Naive thymus-derived CD8-positive, alpha-beta T cell (primary cell): ENCODE results near the gene CCDC144A. TPM values are rescaled to one million over a fixed set of nuclear protein-coding genes. Genes with fewer than 3 reads are reported as not detected.
"Not testable (repeated sequence)": the region's sequence is repeated elsewhere in the genome, so short reads cannot be mapped to it uniquely, and the experiment has no call there.

Source experiments
- ATAC-seq, 2 donors: fragments of 150-1000 bp; cut with Tn5 transposase in 1 of 2; sonication (Bioruptor Pico), chemical (Tn5 transposase) in 1 of 2; 1 replicate in 1 of 2; 2 replicates in 1 of 2; pipeline ENCODE4 v1.10.0; 2021; ENCODE audit warnings: mild to moderate bottlenecking in 2 of 2, moderate library complexity in 2 of 2
- POLR2A ChIA-PET: fragments of 350-600 bp; sonication (Branson Sonifier 250); formaldehyde crosslinking; loops from one replicate; lab custom pipeline; 2021; ENCODE audit warnings: antibody characterized with exemption; lab: Charles Lee
- DNase-seq, 10 donors: peaks; one replicate each; pipeline versions ENCODE4 v3.0.0 to v3.0.0-alpha.2; 2020 to 2022
- H3K27ac Mint-ChIP-seq, 10 donors: one replicate each; pipeline ENCODE4 v1.8.0; 2020 to 2022; ENCODE audit warnings: mild to moderate bottlenecking in 10 of 10, mixed read lengths in 10 of 10, moderate library complexity in 4 of 10, inconsistent platforms in 1 of 10
- H3K27me3 Mint-ChIP-seq, 5 donors: one replicate each; pipeline ENCODE4 v1.8.0; 2021 to 2022; ENCODE audit warnings: mixed read lengths in 5 of 5
- H3K36me3 Mint-ChIP-seq, 3 donors: one replicate each; pipeline ENCODE4 v1.8.0; 2020 to 2022; ENCODE audit warnings: mixed read lengths in 3 of 3, mild to moderate bottlenecking in 2 of 3, inconsistent platforms in 1 of 3
- H3K4me1 Mint-ChIP-seq, 4 donors: one replicate each; pipeline ENCODE4 v1.8.0; 2021 to 2022; ENCODE audit warnings: mixed read lengths in 4 of 4
- H3K4me3 Mint-ChIP-seq, 10 donors: one replicate each; pipeline ENCODE4 v1.8.0; 2020 to 2022; ENCODE audit warnings: mild to moderate bottlenecking in 10 of 10, mixed read lengths in 10 of 10, moderate library complexity in 6 of 10, inconsistent platforms in 1 of 10
- H3K9me3 Mint-ChIP-seq, 9 donors: one replicate each; pipeline ENCODE4 v1.8.0; 2020 to 2022; ENCODE audit warnings: mixed read lengths in 9 of 9, mild to moderate bottlenecking in 3 of 9, inconsistent platforms in 1 of 9, moderate library complexity in 1 of 9
- polyA plus RNA-seq, 3 donors: library from polyadenylated mRNA; unstranded; fragments of 300-500 nt; fragmentation: Illumina TruSeq; gene quantifications; one replicate each; pipeline ENCODE4 v1.2.3, GENCODE V29; 2021
- total RNA-seq, 8 experiments: library from RNA in 2 of 8; stranded (reverse) in 2 of 8; gene quantifications; one replicate each; pipeline ENCODE4 v1.2.3 and lab custom pipeline; 2021 to 2026

CCDC144A gene, protein sequence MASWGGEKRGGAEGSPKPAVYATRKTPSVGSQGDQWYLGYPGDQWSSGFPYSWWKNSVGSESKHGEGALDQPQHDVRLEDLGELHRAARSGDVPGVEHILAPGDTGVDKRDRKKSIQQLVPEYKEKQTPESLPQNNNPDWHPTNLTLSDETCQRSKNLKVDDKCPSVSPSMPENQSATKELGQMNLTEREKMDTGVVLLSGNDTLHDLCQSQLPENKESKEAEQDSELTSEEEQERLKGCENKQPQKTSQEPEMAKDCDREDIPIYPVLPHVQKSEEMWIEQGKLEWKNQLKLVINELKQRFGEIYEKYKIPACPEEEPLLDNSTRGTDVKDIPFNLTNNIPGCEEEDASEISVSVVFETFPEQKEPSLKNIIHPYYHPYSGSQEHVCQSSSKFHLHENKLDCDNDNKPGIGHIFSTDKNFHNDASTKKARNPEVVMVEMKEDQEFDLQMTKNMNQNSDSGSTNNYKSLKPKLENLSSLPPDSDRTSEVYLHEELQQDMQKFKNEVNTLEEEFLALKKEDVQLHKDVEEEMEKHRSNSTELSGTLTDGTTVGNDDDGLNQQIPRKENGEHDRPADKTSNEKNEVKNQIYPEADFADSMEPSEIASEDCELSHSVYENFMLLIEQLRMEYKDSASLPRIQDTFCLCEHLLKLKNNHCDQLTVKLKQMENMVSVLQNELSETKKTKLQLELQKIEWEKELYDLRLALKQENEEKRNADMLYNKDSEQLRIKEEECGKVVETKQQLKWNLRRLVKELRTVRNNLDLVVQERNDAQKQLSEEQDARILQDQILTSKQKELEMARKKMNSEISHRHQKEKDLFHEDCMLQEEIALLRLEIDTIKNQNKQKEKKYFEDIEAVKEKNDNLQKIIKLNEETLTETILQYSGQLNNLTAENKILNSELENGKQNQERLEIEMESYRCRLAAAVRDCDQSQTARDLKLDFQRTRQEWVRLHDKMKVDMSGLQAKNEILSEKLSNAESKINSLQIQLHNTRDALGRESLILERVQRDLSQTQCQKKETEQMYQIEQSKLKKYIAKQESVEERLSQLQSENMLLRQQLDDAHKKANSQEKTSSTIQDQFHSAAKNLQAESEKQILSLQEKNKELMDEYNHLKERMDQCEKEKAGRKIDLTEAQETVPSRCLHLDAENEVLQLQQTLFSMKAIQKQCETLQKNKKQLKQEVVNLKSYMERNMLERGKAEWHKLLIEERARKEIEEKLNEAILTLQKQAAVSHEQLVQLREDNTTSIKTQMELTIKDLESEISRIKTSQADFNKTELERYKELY (N-terminal part only)
- 1 to 10 TPM; 2.5 to 3.7 TPM for total RNA-seq
- 1 to 10 TPM in 1 of 3 donors, under 1 TPM in 2; 0.42 to 1.5 (median 0.84) TPM for polyA plus RNA-seq
- 0 to 12.7 (median 2.1) reads per million in 6 experiments for total RNA-seq (lab: John Stamatoyannopoulos, UW)

DNA sequence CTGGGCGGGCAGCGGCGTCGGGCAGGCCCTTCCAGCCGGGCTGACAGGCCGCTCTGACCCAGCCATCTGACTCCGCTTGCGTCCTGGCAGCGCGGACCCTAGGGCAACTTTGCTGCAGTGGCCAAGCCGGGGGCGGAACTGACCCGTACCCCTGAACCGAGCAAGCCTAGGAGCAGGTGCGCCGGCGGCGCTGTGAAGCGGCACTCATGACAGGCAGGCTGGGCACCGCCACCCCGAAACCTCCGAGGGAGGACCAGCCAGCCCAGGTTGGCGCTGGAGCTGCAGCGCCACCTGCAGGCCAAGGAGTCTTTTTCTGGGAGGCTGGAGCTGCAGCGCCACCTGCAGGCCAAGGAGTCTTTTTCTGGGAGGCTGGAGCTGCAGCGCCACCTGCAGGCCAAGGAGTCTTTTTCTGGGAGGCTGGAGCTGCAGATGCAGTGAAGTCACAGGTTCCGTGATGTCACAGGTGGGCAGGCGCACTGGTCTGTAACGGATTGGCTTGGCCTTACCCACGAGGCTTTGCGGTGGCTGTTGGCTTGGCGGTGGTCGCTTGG, at the start of gene CCDC144A:
CCDC144A (plus strand) TSS at position 511 of the 551 bp plus-strand sequence. CDS start 160 bp downstream, outside the sequence.
- Mint-ChIP-seq H3K4me3 (peak within 1 kb of the TSS in 2 of 10 donors; percentile 10 to 71), H3K27ac (peak within 1 kb of the TSS in 3 of 10 donors; percentile 11 to 68 (median 40))
- H3K4me1 Mint-ChIP-seq, POLR2A ChIA-PET, H3K36me3 Mint-ChIP-seq, H3K9me3 Mint-ChIP-seq, H3K27me3 Mint-ChIP-seq: not testable (repeated sequence)
- DNase-seq (peak in 9 of 10 donors; percentile 23 to 73 (median 42)), ATAC-seq (peak; percentile 54 to 75)

GRCh38 chr17:16649585-16649984, 40.5 kb upstream of the CCDC144A start:
- POLR2A ChIA-PET, result no interaction called here

GRCh38 chr17:16652252-16652651, 37.8 kb upstream of the CCDC144A start:
- POLR2A ChIA-PET, result no interaction called here

More at GRCh38 chr17:16649585-16649984, 40.5 kb upstream of the CCDC144A start:
- no peaks in the 10 kb centered on the region for H3K9me3 Mint-ChIP-seq
- DNase-seq, result no peak
- ATAC-seq, result no peak
- H3K4me3 Mint-ChIP-seq, result peak overlapping the region in 1 of 10 donors; percentile 12
- H3K36me3 Mint-ChIP-seq, result peaks cover 0 to 42% (median 18%) of the 10 kb centered on the region in 3 donors
- H3K27me3 Mint-ChIP-seq, result no peaks in the 10 kb centered on the region
- peaks cover 17 to 25% (median 21%) of the 10 kb centered on the region in 4 donors for H3K4me1 Mint-ChIP-seq
- H3K27ac Mint-ChIP-seq, result no peak overlapping the region

DNA sequence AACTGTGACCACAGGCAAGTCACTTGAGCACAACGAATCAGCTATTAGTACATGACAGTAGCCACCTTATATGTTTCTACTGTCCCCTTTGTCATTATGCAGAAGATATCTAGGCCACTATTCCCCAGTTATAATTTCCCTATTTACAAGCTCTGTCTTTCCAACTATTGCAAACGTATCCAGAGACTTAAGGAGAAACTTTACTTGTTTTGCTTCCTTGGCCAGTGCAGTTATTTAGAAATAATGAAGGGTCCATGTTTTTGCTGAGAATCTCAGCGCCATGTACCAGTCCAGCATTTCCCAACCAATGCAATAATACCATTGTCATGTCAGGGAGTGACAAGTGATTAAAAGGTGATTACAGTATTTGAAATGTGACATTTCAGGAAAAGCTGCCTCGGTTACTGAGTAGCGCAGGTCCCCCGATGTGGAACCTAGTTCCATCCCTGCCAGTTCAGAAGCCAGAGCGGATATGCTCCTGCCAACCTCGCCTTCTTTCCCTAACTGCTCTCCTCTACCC, 37.1 kb upstream of the CCDC144A start:
- POLR2A ChIA-PET, result interaction anchor here (0.7 kb wide), 1 partner anchor 116 kb away, joined by 4 read pairs; no protein-coding TSS in a partner anchor
- Mint-ChIP-seq H3K9me3 (no peaks in the 10 kb centered on the region), H3K27ac (peak overlapping the region in 9 of 10 donors; percentile 18 to 89 (median 67)), H3K27me3 (peaks cover 0 to 7% (median 2%) of the 10 kb centered on the region in 5 donors), H3K36me3 (peaks cover 0 to 17% (median 6%) of the 10 kb centered on the region in 3 donors), H3K4me1 (peaks cover 17 to 25% (median 21%) of the 10 kb centered on the region in 4 donors), H3K4me3 (peak overlapping the region; percentile 83 to 93 (median 89))
- ATAC-seq (no peak), DNase-seq (no peak)

More at GRCh38 chr17:16652252-16652651, 37.8 kb upstream of the CCDC144A start:
- Mint-ChIP-seq H3K27me3 (peaks cover 0 to 6% (median 0%) of the 10 kb centered on the region in 5 donors), H3K9me3 (no peaks in the 10 kb centered on the region), H3K36me3 (peaks cover 0 to 22% (median 6%) of the 10 kb centered on the region in 3 donors), H3K4me1 (peaks cover 17 to 25% (median 21%) of the 10 kb centered on the region in 4 donors), H3K27ac (peak overlapping the region in 1 of 10 donors; percentile 23), H3K4me3 (peak overlapping the region in 7 of 10 donors; percentile 83 to 93 (median 85))
- no peak for DNase-seq
- ATAC-seq, result no peak

- POLR2A ChIA-PET, result interaction anchor here (0.7 kb wide), 1 partner anchor 117 kb away, joined by 4 read pairs; no protein-coding TSS in a partner anchor
- H3K27me3 Mint-ChIP-seq, result peaks cover 0 to 7% (median 2%) of the 10 kb centered on the region in 5 donors
- peak within 1 kb of the TSS; percentile 18 to 89 (median 77) for H3K27ac Mint-ChIP-seq
- peaks cover 17 to 25% (median 21%) of the 10 kb centered on the region in 4 donors for H3K4me1 Mint-ChIP-seq
- H3K36me3 Mint-ChIP-seq, result peaks cover 0 to 13% (median 4%) of the 10 kb centered on the region in 3 donors
- no peaks in the 10 kb centered on the region for H3K9me3 Mint-ChIP-seq
- DNase-seq (peak; percentile 77 to 92 (median 84)), ATAC-seq (peak; percentile 97 to 98)
- H3K4me3 Mint-ChIP-seq, result peak within 1 kb of the TSS; percentile 83 to 93 (median 89)
Measured at GRCh38 chr17:16653367-16654041, 36.5 kb upstream of the CCDC144A start, which contains the start of gene ZNF624. ZNF624 (minus strand) TSS chr17:16653850.

- POLR2A ChIA-PET, result no interaction called here
- Mint-ChIP-seq H3K4me3 (no peak overlapping the region), H3K9me3 (peaks cover 0 to 2% (median 0%) of the 10 kb centered on the region in 9 donors), H3K27me3 (peaks cover 15 to 39% (median 23%) of the 10 kb centered on the region in 5 donors), H3K36me3 (no peaks in the 10 kb centered on the region), H3K4me1 (peaks cover 0 to 8% (median under 1%) of the 10 kb centered on the region in 4 donors), H3K27ac (no peak overlapping the region)
- DNase-seq, result no peak
- ATAC-seq, result no peak
Measured at GRCh38 chr17:16661217-16661616, 28.8 kb upstream of the CCDC144A start.

GRCh38 chr17:16662936-16663335, 27.1 kb upstream of the CCDC144A start:
- POLR2A ChIA-PET, result no interaction called here
- H3K27ac Mint-ChIP-seq, result no peak overlapping the region
- H3K4me3 Mint-ChIP-seq, result no peak overlapping the region
- ATAC-seq (no peak), DNase-seq (no peak)
- H3K4me1 Mint-ChIP-seq, result peaks cover 1 to 14% (median 5%) of the 10 kb centered on the region in 4 donors
- H3K9me3 Mint-ChIP-seq, result peaks cover 0 to 2% (median 0%) of the 10 kb centered on the region in 9 donors
- H3K27me3 Mint-ChIP-seq, result peaks cover 13 to 39% (median 23%) of the 10 kb centered on the region in 5 donors
- no peaks in the 10 kb centered on the region for H3K36me3 Mint-ChIP-seq

DNA sequence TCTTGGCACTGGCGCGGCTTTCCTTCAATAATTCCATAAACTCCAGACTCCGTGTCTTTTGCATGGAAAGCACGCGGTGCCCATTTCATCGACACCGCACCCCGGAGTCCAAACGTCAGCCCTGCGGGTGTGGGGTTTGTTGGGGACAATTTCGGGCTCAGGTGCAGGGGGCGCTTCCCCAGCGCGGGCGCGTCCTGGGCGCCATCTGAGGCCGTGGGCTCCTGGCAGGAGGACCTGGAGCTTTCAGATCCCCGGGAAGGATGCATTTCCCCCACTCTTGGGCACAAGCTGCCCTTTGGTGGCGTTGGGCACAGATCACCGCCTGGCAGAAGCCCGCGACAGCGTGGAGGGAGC, 23.5 kb upstream of the CCDC144A start:
- ATAC-seq, POLR2A ChIA-PET, H3K9me3 Mint-ChIP-seq, H3K36me3 Mint-ChIP-seq, H3K27ac Mint-ChIP-seq: not testable (repeated sequence)
- Mint-ChIP-seq H3K27me3 (peaks cover 20 to 44% (median 39%) of the 10 kb centered on the region in 5 donors), H3K4me3 (peak overlapping the region in 3 of 10 donors; percentile 27 to 75 (median 55)), H3K4me1 (peaks cover 1 to 15% (median 5%) of the 10 kb centered on the region in 4 donors)
- DNase-seq, result peak in 1 of 10 donors; percentile 3

DNA sequence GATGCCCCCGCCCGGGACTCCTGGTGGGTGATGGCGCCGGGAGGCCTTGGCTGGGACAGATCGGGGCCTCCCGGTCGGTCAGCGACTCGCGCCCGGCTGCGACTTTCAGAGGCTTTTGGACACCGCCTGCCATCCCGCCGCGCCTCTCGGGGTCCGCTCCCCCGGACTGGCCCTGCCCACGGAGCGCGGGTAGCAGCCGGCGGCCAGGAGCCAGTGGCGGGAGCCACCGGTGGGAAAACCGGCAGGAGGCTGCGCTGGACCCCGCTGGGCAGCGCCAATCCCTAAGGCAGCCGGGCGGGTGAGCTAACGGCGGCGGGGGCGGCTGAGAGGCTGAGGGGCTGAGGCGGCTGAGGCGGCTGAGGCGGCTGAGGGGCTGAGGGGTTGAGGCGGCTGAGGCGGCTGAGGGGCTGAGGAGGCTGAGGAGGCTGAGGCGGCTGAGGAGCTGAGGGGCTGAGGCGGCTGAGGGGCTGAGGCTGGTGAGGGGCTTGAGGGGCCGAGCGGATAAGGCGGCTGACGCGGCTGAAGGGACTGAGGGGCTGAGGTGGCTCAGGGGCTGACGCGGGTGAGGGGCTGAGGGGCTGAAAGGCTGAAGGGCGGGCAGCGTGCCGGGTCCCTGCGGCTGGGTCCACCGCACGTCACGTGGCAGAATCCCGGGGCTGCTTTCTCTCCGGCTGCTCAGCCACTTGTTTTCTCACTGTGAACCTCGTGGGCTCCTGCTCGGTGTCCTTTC, 23.0 kb upstream of the CCDC144A start:
- H3K36me3 Mint-ChIP-seq, H3K9me3 Mint-ChIP-seq, POLR2A ChIA-PET: not testable (repeated sequence)
- Mint-ChIP-seq H3K4me3 (peak overlapping the region; percentile 63 to 86 (median 72)), H3K27ac (peak overlapping the region in 1 of 10 donors; percentile 21), H3K4me1 (peaks cover 1 to 15% (median 5%) of the 10 kb centered on the region in 4 donors), H3K27me3 (peaks cover 22 to 43% (median 41%) of the 10 kb centered on the region in 5 donors)
- DNase-seq (peak in 3 of 10 donors; percentile 4 to 13 (median 9)), ATAC-seq (peak; percentile 54 to 64)

- H3K4me1 Mint-ChIP-seq, result peaks cover 0 to 11% (median 3%) of the 10 kb centered on the region in 4 donors
- H3K4me3 Mint-ChIP-seq, result peak overlapping the region in 1 of 10 donors; percentile 21
- H3K36me3 Mint-ChIP-seq, result no peaks in the 10 kb centered on the region
- POLR2A ChIA-PET, result no interaction called here
- DNase-seq (no peak), ATAC-seq (no peak)
- no peak overlapping the region for H3K27ac Mint-ChIP-seq
- H3K27me3 Mint-ChIP-seq, result peaks cover 3 to 15% (median 10%) of the 10 kb centered on the region in 5 donors
- H3K9me3 Mint-ChIP-seq, result no peaks in the 10 kb centered on the region
Measured at GRCh38 chr17:16676676-16677268, 13.3 kb upstream of the CCDC144A start.
